NCI-H2107 (cell line): Measurements from ENCODE around the gene MR1.

Source experiments
- DNase-seq: peaks from one replicate; lab custom pipeline; 2025; lab: John Stamatoyannopoulos, UW

The MR1 gene

DNA sequence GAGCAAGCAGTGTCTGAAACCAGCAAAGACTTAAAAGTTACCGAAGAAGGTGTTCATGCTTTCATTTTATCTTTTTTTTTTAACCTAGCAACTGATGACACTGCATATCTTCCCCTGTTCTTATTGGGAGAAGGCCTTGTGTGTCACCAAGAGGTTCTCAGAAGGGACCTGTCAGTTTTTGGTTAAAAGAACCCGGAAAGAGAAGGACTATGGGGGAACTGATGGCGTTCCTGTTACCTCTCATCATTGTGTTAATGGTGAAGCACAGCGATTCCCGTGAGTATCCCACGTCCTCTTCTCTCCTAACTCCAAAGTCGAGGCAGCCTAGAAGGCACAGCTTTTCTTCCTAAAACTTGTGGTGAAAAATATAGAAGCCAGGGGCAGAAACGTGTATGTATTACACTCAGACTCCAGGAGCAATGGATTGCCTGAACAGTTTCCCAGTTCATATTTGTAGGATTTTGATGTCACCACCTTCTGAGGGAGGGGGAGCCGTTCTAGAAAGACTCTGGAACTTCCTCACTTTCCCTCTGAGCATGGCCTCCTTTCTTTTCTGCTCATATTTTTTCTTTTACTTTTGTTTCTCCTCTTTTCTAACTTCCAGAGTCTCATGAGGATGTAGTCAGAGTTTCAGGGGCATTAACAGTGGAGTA, at the start of gene MR1:
MR1 (plus strand) TSS at position 185 of the 653 bp plus-strand sequence; CDS start at position 210, 25 bp downstream.
- DNase-seq = no peak

DNA sequence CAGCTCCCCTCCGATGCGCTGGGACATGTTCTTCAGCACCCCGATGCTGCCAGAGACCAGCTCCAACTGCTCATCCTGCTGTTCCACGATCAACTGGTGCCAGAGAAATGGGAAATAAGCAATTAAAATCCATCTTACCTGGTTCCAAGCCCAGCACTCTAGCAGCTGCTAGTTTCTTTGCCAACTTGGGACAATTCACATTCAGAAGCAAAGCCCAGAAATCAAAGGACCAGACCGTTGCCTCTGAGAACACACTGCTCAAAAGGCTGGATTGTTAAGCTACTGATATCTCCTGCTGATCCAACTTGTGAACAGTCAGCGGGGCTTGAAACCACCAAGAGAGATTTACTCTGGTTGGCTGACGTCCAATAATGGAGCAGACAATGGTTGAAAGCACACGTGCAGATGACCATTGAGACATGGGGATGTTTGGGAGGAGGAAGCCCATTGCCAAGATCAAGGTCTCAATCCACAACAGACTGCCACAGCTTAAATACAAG, 45.5 kb upstream of the MR1 start:
- DNase-seq = peak; percentile 76

DNA sequence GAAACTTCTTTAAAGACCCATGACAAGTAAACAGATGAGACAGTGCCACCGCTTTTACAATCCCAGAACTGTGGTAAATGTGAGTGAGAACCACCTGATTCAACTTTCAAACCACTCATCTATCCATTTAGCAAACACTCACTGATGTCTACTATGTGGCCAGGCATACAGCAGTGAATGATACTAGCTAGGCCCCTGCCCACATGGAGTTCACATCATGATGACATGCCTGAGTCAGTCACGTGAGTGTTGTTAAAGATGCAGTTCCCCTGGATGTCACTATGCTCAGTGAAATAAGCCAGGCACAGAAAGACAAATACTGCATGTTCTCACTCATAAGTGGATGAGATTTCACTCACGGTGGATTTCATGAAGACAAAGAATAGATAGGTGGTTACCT, 39.5 kb upstream of the MR1 start:
- DNase-seq = no peak

GRCh38 chr1:180997843-180998504, 35.8 kb upstream of the MR1 start:
- DNase-seq = no peak

DNA sequence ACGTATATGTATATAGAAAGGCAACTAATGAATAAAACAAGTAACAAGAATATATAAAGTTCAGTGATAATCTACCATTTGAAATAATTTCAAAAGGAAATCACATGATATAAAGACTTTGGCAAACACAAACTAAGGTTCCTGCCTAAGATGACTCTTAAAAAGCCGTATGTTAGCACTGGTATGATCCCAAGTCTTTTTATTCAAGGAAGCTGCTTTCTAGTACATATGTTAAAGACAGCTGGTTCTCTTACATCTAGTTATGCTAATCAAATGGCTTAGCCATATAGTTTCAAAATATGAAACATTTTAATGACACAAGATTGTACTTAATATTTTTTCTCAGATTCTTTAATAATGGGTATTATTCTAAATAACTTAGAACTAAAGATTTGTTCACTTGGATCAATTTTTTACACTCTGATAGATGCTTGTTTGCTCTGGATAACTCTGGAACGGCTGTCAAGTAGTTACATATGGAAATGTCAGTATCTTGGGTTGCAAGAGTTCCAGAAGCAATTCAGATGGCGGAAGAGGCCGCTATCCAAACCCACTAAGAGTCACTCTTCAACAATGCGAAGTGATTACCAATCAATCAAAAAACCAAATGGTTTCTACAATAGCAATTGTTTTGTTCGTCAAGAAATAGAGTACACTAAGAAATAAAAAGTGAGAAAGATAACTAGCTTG, 32.5 kb upstream of the MR1 start:
- DNase-seq = no peak

DNA sequence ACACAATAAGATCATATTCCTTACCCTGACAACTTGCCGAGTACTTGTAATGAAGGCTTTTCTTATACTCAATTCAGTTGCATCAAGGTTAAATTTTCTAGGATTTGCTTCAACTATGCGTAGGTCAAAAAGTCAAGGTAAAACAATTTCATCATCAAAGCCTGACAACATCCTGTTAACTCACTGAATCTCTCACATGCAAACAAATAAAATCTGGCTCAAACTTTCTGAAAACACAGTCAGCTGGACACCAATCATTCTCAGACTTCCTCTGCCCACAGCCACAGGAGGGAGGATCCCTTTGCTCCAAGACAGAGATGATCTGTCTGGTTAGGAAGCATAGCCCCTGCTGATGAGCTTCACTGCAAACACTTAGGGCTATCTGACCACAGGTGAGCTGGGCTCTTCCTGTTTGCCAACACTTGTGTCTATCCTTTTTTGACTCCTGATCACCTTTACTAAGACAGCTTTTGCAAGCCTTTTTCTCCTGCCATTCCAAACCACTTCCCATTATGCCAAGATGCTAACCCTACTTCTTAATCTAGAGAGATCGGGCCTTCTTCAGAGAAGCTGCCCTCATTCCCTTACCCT, 31.1 kb upstream of the MR1 start:
- no peak for DNase-seq

DNA sequence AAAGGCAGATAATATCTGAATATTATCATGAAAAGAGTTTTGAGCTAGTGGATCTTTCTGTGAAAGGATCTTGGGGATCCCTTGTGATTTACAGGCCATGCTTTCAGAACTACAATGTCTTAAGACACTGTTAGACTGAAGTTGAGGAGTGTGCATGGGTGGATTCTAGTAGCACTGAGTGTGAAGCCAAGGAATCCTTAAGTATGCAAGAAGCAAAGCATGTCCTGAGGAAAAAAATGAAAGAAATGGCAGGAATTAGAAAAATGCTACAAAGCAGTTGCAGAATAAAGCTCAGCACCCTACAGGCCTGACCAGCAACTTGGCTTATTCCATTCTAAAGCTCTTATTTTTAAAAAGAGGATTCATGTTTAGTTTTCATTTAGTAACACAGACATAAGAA, 23.0 kb upstream of the MR1 start:
- no peak for DNase-seq

DNA sequence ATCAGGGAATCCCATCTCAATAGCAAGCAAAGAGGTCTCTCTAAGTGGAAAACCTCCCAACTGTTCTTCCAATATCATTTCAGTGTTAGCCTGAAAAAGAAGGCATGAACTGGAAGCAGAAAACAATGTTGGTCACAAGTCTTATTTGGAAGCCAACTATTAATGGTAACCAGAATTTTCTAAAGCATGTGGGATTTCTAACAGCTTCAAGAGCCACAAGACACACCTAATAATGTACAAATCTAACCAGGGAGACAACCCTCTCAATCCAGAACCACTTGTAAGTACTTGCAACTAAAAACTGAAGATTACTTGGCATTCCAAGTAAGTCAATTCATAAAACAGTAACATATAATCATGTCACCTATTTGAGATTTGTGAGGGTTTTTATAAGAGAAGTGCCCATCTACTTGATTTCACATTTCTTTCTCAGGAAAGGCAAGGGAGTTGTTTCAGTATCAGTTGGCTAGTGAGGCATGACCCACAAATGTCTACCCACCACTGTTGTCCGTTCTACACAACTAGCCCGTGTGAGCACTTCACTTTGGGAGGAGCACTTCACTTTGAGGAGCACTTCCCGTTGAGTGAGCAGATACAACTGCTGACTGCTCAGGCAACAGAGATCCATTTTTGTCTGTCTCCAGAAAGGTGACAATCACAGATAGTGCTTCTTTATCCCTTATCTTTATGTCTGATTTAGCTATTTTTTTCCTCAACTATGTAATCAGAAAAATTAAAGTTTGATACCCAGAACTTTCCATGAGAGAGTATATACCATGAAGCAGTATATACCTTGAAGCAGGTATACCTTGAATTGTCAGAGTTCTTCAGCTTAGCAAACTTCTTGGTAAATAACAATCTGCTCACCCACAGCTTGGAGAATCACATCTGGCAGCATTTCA, 22.2 kb upstream of the MR1 start:
- no peak for DNase-seq

- DNase-seq = no peak
These were observed 21.5 kb upstream of the MR1 start for GRCh38 chr1:181012203-181012745.

DNA sequence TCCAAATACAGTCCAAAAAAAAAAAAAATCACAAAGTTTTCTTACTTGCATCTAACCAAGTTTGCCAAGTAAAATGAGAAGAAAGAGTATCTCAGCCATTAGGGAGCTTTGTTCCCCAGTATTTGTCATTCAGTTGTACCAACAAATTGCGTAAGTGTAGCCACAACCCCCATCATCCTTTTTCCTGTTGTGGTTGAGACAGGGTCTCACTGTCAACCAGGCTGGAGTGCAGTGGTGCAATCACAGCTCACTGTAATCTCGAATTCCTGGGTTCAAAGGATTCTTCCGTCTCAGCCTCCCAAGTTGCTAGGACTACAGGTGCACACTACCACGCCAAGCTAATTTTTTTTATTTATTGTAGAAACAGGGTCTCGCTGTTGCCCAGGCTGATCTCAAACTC, 20.6 kb upstream of the MR1 start:
- no peak for DNase-seq

DNA sequence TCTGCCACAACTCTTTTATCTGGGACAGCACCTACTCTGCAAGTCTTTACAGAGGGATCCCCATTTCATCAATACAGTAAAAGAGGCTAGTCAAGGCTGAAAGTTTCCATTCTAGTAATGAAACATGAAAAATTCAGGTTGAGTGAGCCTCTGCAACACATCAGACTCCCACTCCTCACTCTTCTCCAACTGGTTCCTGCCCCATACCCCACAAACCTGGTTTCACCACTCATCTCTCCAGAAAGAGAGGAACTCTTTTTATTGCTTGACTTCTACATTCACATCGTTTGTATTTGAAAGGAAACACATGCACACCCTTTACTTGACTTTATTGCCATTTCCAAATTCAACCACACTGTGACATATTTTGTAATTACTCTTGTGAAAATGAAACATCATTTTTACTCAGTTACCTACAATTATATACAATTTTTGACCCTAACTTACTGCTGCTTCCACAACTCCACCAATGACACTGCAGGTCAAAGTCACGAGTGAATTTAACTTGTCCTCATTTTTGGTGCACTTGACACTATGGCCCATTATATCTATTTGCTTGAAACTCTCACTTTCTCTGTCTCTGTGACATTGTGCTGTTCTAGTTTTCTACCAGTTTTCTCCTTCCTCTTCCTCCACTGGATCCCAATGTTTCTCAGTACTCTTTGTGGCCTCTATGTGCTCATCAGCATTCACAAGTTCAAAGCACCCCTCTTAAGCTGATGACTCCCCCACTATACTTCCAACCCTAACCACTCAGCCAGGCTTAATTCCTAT, 19.1 kb upstream of the MR1 start:
- no peak for DNase-seq

- no peak for DNase-seq
These were observed 18.6 kb upstream of the MR1 start for GRCh38 chr1:181015251-181015615.

GRCh38 chr1:181016563-181016962, 17.2 kb upstream of the MR1 start:
- no peak for DNase-seq

DNA sequence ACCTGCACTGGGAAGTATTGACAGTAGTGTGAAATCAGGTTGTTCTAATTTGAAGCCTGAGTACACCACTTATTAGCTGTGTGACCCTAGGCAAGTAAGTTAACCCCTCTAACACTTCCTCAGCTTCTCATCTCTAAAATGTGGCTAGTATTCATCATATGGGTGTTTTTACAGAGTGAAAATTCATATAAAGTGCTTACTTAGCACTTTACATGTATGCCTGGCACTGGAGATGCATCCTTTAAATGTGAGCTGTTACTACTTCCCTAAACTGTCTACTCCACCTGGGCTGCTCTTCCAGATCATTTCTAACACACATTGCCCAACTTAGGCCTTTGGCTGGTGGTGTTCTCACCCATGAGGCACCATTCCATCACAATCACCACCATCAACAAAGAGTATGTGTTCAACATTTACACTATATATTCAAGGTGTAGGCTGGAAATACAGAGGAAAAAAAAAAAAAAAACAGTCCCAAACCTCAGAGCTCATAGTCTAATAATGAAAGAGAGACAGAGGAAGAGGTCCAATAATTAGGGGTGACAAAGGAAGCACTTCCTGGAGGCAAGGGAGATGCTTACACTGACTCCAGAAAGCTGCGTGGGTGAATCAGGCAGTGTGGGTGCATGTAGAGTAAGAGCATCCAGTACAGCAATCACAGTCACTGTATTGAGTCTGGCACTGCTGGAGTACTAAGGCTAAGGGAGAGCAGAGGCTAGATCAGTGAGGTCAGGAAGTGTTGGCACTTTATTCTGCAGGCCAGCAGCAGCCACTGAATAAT, 14.7 kb upstream of the MR1 start:
- no peak for DNase-seq

DNA sequence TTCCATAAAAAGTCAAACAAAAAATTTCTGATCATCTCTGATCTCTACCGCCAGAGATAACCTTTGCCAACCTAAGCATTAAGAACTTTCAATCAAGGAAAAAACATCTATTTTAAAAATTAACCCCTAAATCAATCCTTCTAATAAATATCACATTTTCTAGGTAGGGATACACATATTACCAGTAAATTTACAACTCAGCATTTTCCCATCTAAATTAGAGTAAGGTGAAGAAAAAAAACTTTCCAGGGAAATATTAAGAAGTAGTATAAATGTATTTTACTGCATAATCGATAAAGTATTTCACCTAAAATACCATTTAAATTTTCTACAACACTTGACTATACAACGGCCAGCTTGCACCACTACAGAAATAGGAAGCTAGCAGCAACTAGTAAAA, 12.6 kb upstream of the MR1 start:
- DNase-seq = no peak

DNA sequence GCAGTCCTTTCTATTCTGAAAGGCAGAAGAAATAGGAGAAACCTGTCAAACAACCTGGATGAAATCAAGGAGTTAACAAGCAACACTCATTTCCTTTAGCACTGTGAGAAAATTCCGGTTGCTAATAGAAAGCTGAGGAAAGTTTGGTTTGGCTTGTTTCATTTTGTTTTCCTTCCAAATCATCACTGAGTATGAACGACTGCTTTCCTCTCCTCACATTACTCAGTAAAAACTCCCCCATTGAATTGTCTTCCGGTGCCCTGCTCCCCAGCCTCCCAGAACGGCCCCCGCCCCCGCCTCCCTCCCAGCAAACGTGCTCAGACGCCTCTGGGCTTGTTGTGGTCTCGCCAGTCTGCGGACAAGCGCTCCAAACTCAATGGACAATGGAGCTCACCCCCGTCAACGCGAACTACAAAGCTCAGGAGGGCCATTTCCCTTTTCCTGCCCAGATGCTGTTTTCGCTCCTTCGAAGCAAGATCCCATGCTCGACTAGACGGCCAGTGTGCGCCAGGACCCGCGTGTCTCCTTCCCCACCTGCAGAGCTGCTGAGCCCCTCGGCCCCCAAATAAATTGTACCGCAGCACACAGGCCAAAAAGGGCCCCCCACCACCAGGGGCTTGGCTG, 11.9 kb upstream of the MR1 start:
- no peak for DNase-seq

DNA sequence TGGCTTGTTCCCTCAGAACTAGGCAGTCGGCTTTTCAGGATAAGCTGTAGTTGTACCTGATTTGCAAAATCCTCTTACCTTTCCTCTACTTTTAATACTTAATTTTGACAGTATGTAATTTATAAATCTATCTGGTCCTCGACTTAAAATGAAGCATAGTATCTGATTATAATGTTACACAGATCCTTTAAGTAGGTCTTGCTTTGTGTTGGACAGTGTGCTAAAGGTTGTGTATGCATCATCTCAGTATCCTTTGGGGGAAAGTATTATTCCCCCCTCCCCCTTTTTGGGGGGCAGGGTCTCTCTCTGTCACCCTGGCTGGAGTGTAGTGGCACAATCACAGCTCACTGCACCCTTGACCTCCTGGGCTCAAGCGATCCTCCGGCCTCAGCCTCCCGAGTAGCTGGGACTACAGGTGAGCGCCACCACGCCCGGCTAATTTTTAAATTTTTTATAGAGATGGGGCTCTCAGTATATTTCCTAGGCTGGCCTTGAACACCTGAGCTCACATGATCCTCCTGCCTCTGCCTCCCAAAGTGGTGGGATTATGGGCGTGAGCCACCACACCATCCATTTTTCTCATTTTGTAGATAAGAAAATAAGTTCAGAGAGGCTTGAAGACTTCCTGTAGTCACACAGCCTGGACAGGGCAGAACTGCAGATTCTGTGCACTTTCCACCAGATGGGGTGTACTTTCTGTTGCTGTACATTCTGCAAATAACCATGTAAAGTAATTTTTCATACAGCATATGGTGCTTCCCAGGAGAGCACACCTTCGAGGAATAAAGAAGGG, 10.3 kb upstream of the MR1 start:
- no peak for DNase-seq

- no peak for DNase-seq
These were observed 5.6 kb upstream of the MR1 start for GRCh38 chr1:181028196-181028595.

- no peak for DNase-seq
These were observed 5.2 kb upstream of the MR1 start for GRCh38 chr1:181028615-181029014.
